ENCODE measurements around the gene ZNF879. TPM values are rescaled to one million over a fixed set of nuclear protein-coding genes. Genes with fewer than 3 reads are reported as not detected.

ZNF879 gene
- total RNA-seq, 1 experiment from 2014 or later, result not detected

- Histone ChIP-seq H2AFZ (ENCODE audit: low read depth, low read length, poor library complexity, severe bottlenecking) (no peak overlapping the region), H3K4me1 (ENCODE audit: control insufficient read depth in 1 of 2, insufficient read depth in 2 of 2, low read length in 2 of 2) (no peaks in the 10 kb centered on the region), H3K36me3 (ENCODE audit: control insufficient read depth in 1 of 2, insufficient read depth in 2 of 2, low read length in 2 of 2) (no peaks in the 10 kb centered on the region), H3K4me2 (ENCODE audit: low read length) (no peak overlapping the region), H3K27me3 (ENCODE audit: insufficient read depth, low read length) (no peaks in the 10 kb centered on the region), H3K9me2 (ENCODE audit: insufficient read depth) (no peaks in the 10 kb centered on the region), H3K9me3 (ENCODE audit: control insufficient read depth in 1 of 2, insufficient read depth in 1 of 2, low read depth in 1 of 2, low read length in 2 of 2) (peaks cover 0 to 4% of the 10 kb centered on the region in 2 experiments; a peak in 1 of 4 replicates), H4K20me1 (ENCODE audit: insufficient read depth) (no peaks in the 10 kb centered on the region), H3K79me2 (ENCODE audit: insufficient read depth, low read length) (no peaks in the 10 kb centered on the region), H3K4me3 (replicated peaks in 1 of 2; ENCODE audit: low read depth in 1 of 2, low read length in 2 of 2) (no peak overlapping the region), H3K27ac (ENCODE audit: low read depth, low read length) (no peak overlapping the region), H3K9ac (ENCODE audit: low read length) (no peak overlapping the region)
- no TSS peak for BruUV-seq (replicated peaks)
- RAD21 ChIA-PET (ENCODE audit: low non-redundant PET in 1 of 2, low total read pairs in 2 of 2, uncharacterized antibody in 2 of 2, unreplicated experiment in 2 of 2), result interaction anchor here in 1 of 2 experiments (0.5 kb wide), 1 partner anchor 206 kb away, joined by 3 read pairs; no protein-coding TSS in a partner anchor
- TF ChIP-seq EGR1 (IDR thresholded peaks at IDR 0.05; ENCODE audit: low read depth), result no peak
- TF ChIP-seq POLR2A (IDR thresholded peaks at IDR 0.05; ENCODE audit: borderline replicate concordance, extremely low read depth, insufficient read depth, insufficient read length), result no peak
- TF ChIP-seq SP1 (IDR thresholded peaks at IDR 0.05; ENCODE audit: low read depth), result no peak
- TF ChIP-seq RAD21 (IDR thresholded peaks at IDR 0.05; ENCODE audit: low read depth), result no peak
- no peak for TF ChIP-seq SRF (IDR thresholded peaks at IDR 0.05; ENCODE audit: low read depth)
- no peak for TF ChIP-seq MAX (IDR thresholded peaks at IDR 0.05)
- TF ChIP-seq TCF7L2 (IDR thresholded peaks at IDR 0.05; ENCODE audit: borderline replicate concordance, extremely low read depth, insufficient read depth, insufficient read length), result no peak
- no peak for TF ChIP-seq CTCF (IDR thresholded peaks at IDR 0.05 in 2 of 3, conservative IDR thresholded peaks at IDR 0.05 in 1 of 3; ENCODE audit: borderline replicate concordance in 1 of 3, insufficient read depth in 1 of 3, low read depth in 2 of 3, low read length in 2 of 3)
- no peak for TF ChIP-seq CBX3 (IDR thresholded peaks at IDR 0.05; ENCODE audit: low read depth)
- no peak for TF ChIP-seq YY1 (IDR thresholded peaks at IDR 0.05; ENCODE audit: extremely low read depth, insufficient replicate concordance, low read depth, low read length)
- TF ChIP-seq EZH2phosphoT487 (IDR thresholded peaks at IDR 0.05; ENCODE audit: borderline replicate concordance), result no peak
- no peak for TF ChIP-seq SIN3A (IDR thresholded peaks at IDR 0.05; ENCODE audit: low read depth)
- TF ChIP-seq JUND (IDR thresholded peaks at IDR 0.05), result no peak
- TF ChIP-seq CEBPB (IDR thresholded peaks at IDR 0.05; ENCODE audit: low read depth), result no peak
- TF ChIP-seq ELF1 (IDR thresholded peaks at IDR 0.05; ENCODE audit: borderline replicate concordance, low read depth), result no peak
- CTCF ChIA-PET, result no interaction called here
- DNase-seq (ENCODE audit: low read depth, low spot score) (no peak), ATAC-seq (no peak)
- POLR2A ChIA-PET, result no interaction called here
- intact Hi-C loops (cut with micrococcal nuclease), result no loop called here
These were observed 27.4 kb upstream of the ZNF879 start for GRCh38 chr5:178996156-178996555.
